Measurements from ENCODE around the gene EPHB2.
"Not testable (repeated sequence)": the region's sequence is repeated elsewhere in the genome, so short reads cannot be mapped to it uniquely, and the experiment has no call there.

Gene EPHB2

DNA sequence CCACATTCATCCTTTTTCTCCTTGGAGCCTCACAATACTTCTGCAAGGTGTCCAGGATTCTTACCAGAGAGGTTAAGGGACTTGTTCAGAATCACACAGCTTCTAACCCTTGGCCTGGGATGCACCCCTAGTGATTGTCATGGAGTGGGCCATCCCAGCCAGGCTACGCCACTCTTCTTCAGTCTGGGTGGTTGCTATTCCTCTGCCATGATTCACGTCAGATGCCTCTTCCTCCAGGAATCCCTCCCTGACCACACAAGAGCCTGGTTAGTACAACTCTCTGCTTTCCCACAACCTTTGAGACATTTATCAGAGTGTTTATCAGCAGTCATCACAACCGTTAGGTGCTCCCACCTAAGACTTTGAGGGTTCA is 121.8 kb downstream of the EPHB2 start:
- TF ChIP-seq, protein P1, sequence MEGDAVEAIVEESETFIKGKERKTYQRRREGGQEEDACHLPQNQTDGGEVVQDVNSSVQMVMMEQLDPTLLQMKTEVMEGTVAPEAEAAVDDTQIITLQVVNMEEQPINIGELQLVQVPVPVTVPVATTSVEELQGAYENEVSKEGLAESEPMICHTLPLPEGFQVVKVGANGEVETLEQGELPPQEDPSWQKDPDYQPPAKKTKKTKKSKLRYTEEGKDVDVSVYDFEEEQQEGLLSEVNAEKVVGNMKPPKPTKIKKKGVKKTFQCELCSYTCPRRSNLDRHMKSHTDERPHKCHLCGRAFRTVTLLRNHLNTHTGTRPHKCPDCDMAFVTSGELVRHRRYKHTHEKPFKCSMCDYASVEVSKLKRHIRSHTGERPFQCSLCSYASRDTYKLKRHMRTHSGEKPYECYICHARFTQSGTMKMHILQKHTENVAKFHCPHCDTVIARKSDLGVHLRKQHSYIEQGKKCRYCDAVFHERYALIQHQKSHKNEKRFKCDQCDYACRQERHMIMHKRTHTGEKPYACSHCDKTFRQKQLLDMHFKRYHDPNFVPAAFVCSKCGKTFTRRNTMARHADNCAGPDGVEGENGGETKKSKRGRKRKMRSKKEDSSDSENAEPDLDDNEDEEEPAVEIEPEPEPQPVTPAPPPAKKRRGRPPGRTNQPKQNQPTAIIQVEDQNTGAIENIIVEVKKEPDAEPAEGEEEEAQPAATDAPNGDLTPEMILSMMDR (IDR thresholded peaks at IDR 0.05): no peak
- no peak for TF ChIP-seq ZFX (IDR thresholded peaks at IDR 0.05; ENCODE audit: borderline replicate concordance)
- H3K27ac ChIP-seq: no peak overlapping the region

DNA sequence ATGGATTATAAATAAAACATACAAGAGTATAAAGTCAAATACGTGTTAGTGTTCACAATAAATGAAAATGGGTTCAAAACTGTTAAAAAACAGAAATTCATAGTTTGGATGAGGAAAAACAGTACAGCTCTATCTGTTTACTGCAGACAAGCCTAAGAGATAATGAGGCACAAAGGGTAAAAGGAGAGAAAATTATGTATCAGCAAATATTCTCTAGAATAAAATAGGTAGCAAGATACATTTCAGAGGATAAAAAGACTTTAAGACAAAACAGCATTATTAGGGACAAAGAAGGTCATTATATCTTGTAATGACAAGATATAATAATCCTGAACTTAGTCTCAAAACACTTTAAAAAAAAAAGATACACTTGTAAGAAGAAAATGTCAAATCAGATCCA is 123.1 kb downstream of the EPHB2 start:
- TF ChIP-seq ZFX (IDR thresholded peaks at IDR 0.05; ENCODE audit: borderline replicate concordance): no peak
- TF ChIP-seq, protein P1 (IDR thresholded peaks at IDR 0.05): no peak
- H3K27ac ChIP-seq: no peak overlapping the region

DNA sequence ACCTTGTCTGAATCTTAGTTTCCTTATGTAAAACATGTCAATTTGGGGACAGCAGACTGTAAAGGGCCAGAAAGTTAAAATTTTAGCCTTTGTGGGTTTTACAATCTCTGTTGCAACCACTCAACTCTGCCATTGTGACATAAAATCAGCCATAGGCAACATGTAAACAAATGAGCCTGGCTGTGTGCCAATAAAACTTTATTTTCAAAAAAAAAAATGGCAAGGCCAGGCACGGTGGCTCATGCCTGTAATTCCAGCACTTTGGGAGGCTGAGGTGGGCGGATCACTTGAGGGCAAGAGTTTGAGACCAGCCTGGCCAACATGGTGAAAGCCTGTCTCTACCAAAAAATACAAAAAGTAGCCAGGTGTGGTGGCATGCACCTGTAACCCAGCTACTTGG is 123.8 kb downstream of the EPHB2 start:
- H3K27ac ChIP-seq: not testable (repeated sequence)

DNA sequence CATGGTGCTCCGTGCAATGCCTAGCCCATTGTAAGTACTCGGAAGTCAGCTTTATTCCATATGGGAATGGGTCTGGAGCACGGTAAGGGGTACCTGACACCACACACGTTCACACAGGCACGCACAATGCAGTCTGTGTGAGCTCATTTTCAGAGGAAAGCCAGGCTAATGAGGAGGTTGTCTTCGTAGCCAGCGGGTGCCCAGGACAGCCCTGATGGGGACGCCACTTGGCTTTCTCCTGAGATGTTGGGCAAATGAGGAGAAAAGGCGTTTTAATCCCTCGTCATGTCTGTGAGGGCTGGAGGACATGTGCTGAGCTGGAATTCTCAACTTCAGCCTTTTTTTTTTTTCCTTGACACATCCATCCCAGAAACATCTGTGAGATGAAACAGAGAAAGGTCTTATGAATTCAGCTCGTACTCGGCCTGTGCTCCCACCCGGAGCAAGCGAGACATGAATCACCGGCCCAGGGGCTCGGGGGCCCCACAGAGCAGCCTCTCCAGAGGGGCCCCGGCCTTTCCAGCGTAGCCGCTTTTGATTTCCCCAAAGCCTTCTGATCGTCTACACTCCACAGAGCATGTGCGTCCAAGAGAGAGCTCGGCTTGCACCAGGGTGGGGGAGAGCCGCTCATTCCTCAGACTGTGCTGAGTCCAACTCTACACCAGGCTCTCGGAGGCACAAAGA is 125.1 kb downstream of the EPHB2 start:
- no peak overlapping the region for H3K27ac ChIP-seq
- TF ChIP-seq, protein P1 (IDR thresholded peaks at IDR 0.05): no peak
- TF ChIP-seq ZFX (IDR thresholded peaks at IDR 0.05; ENCODE audit: borderline replicate concordance): no peak

DNA sequence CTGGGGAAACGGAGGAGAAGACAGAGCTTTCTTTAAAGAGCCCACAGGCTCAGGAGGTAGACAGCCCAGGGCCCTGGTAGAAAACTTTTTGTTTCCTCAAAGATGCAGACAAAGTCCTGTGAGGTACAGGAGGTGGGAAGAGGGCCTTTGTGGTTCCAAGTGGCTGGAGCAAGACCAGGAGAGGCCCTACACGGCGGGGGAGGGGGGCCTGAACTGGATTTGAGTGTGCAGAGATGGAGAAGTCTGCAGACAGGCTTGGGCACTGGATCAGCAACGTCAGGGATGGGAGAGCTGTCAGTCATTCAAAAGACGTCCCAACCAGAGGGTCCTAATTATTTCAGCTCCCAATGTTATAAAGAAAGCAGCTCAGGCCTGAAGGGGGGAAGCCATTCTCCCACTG is 126.2 kb downstream of the EPHB2 start:
- no peak overlapping the region for H3K27ac ChIP-seq
- TF ChIP-seq ZFX (IDR thresholded peaks at IDR 0.05; ENCODE audit: borderline replicate concordance): no peak
- TF ChIP-seq, protein P1 (IDR thresholded peaks at IDR 0.05): no peak

DNA sequence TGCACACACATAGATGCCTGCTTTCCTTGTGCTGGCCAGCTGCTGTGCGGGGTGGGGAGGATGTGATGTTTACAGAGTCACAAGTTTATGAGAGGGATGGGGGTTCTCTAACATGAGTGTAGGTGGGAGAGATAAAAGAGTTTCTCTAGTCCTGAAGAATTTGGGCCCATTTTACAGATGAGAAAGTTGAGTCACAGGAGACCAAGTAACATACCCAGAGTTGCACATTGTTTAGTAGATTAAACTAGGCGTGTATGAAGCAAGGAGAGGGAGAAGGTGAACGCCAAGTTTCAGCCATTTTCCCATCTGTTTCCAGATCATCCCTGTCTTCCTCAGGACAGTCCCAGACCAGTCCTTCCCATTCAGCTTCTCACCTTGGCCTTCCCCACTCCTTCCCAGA is 126.7 kb downstream of the EPHB2 start:
- TF ChIP-seq, protein P1 (IDR thresholded peaks at IDR 0.05): no peak
- TF ChIP-seq ZFX (IDR thresholded peaks at IDR 0.05; ENCODE audit: borderline replicate concordance): no peak
- no peak overlapping the region for H3K27ac ChIP-seq

DNA sequence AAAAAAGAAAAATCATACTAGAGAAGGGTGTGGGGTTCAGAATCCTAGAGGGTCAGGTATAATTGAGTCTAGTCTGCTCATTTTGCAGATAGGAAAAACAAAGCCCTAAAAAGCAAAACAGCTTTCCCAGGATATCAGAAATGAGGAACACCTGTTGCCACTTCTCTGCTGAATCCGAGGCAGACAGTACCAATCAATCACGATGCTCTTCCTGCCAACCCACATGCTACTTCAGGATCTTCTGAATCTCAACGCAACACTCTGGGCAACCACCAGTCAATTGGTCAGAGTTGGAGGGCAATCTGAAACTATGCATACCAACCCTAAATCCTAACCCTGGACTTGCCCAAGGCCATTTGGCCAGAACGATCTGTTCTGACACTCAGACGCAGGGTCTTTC is 128.3 kb downstream of the EPHB2 start:
- no peak overlapping the region for H3K27ac ChIP-seq
- TF ChIP-seq ZFX (IDR thresholded peaks at IDR 0.05; ENCODE audit: borderline replicate concordance): no peak
- TF ChIP-seq, protein P1 (IDR thresholded peaks at IDR 0.05): no peak

DNA sequence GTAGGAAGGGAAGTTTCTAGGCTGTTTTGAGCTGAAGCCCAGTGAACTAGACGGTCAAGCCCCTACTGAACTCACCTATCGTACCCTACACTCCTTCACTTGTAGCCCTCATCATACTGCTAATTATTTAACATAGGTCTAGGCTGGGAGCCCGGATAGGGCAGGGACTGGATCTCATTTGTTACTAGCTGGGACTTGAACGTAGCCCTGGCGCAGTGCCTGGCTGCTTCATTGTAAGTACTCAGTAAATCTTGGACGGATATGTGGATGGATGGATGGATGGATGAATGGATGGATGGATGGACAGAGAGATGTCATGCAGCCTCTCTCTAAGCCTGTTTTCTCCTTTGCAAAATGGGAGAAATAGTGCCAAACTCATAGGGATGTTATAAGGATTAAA is 129.2 kb downstream of the EPHB2 start:
- TF ChIP-seq ZFX (IDR thresholded peaks at IDR 0.05; ENCODE audit: borderline replicate concordance): no peak
- TF ChIP-seq, protein P1 (IDR thresholded peaks at IDR 0.05): no peak
- no peak overlapping the region for H3K27ac ChIP-seq

All from 22Rv1 (cell line).